HG02610 (cell line): ENCODE results near the gene TPPP2.

Source experiments
- ATAC-seq: cut with Tn5 transposase; IDR thresholded peaks from one replicate; pipeline ENCODE4 v1.9.1; 2021; ENCODE audit warnings: mild to moderate bottlenecking, moderate library complexity; ENCODE audit not compliant: unreplicated experiment

Gene TPPP2

GRCh38 chr14:21056520-21057163 is 26.6 kb downstream of the TPPP2 start:
- ATAC-seq, result no peak

GRCh38 chr14:21057803-21058675 is 28.0 kb downstream of the TPPP2 start, which contains the start of gene RNASE8:
Gene RNASE8 (plus strand): TSS chr14:21057822. CDS start chr14:21057893, 71 bp downstream.
- ATAC-seq, result no peak

- no peak for ATAC-seq
These were observed 28.9 kb downstream of the TPPP2 start for GRCh38 chr14:21058903-21059302.

- ATAC-seq, result no peak
These were observed 30.0 kb downstream of the TPPP2 start for GRCh38 chr14:21059842-21060613.

- no peak for ATAC-seq
These were observed 30.8 kb downstream of the TPPP2 start for GRCh38 chr14:21060614-21061346.

GRCh38 chr14:21061347-21061668 is 31.3 kb downstream of the TPPP2 start:
- no peak for ATAC-seq

GRCh38 chr14:21063479-21063878 is 33.5 kb downstream of the TPPP2 start:
- ATAC-seq, result no peak

GRCh38 chr14:21066882-21067502 is 37.0 kb downstream of the TPPP2 start:
- no peak for ATAC-seq

- no peak for ATAC-seq
These were observed 38.7 kb downstream of the TPPP2 start for GRCh38 chr14:21068521-21069387.

GRCh38 chr14:21069388-21070082 is 39.5 kb downstream of the TPPP2 start:
- ATAC-seq, result no peak

GRCh38 chr14:21070083-21070609 is 40.1 kb downstream of the TPPP2 start, which contains the start of gene ARHGEF40:
Gene ARHGEF40 (plus strand): TSS chr14:21070304. CDS start chr14:21070397, 93 bp downstream.
- ATAC-seq, result no peak

- ATAC-seq, result peak; percentile 12
These were observed 40.7 kb downstream of the TPPP2 start for GRCh38 chr14:21070610-21071224.

GRCh38 chr14:21071225-21072030 is 41.4 kb downstream of the TPPP2 start:
- ATAC-seq, result peak; percentile 70

- ATAC-seq, result no peak
These were observed 42.0 kb downstream of the TPPP2 start for GRCh38 chr14:21072031-21072473.

- no peak for ATAC-seq
These were observed 42.8 kb downstream of the TPPP2 start for GRCh38 chr14:21072781-21073339.

GRCh38 chr14:21073921-21074320 is 43.9 kb downstream of the TPPP2 start:
- ATAC-seq, result no peak
